Kasumi-1 (cell line): ENCODE data around the gene MCIDAS.

Experiments
- DNase-seq, 2 experiments: peaks; one replicate each; lab custom pipeline; 2025; lab: John Stamatoyannopoulos, UW

MCIDAS gene

GRCh38 chr5:55222092-55222984 lies 4.8 kb downstream of the MCIDAS start:
- DNase-seq: no peak

GRCh38 chr5:55220433-55221185 lies 6.5 kb downstream of the MCIDAS start:
- DNase-seq: no peak

- DNase-seq: no peak
Measured at GRCh38 chr5:55219770-55220169, 7.3 kb downstream of the MCIDAS start.

GRCh38 chr5:55218967-55219366 lies 8.1 kb downstream of the MCIDAS start:
- DNase-seq: no peak

GRCh38 chr5:55211184-55211874 lies 15.8 kb downstream of the MCIDAS start:
- DNase-seq: no peak

- no peak for DNase-seq
Measured at GRCh38 chr5:55205001-55205400, 22.1 kb downstream of the MCIDAS start.

GRCh38 chr5:55191165-55191564 lies 36.0 kb downstream of the MCIDAS start:
- no peak for DNase-seq

GRCh38 chr5:55188656-55189540 lies 38.2 kb downstream of the MCIDAS start:
- DNase-seq: no peak

GRCh38 chr5:55187370-55187769 lies 39.7 kb downstream of the MCIDAS start:
- peak in 1 of 2 experiments; percentile 40 for DNase-seq

GRCh38 chr5:55180016-55180415 lies 47.1 kb downstream of the MCIDAS start:
- no peak for DNase-seq

- DNase-seq: no peak
Measured at GRCh38 chr5:55177078-55177477, 50.0 kb downstream of the MCIDAS start.

GRCh38 chr5:55176176-55176818 lies 50.8 kb downstream of the MCIDAS start:
- peak; percentile 30 to 40 for DNase-seq

GRCh38 chr5:55175781-55176175 lies 51.3 kb downstream of the MCIDAS start:
- no peak for DNase-seq

- peak; percentile 26 to 33 for DNase-seq
Measured at GRCh38 chr5:55173687-55174230, 53.4 kb downstream of the MCIDAS start.

- DNase-seq: peak; percentile 47 to 52
Measured at GRCh38 chr5:55172937-55173686, 54.0 kb downstream of the MCIDAS start, which contains the start of gene CDC20B. Gene CDC20B (minus strand): TSS chr5:55173177. CDS start chr5:55173000, 177 bp downstream.

GRCh38 chr5:55172051-55172899 lies 54.8 kb downstream of the MCIDAS start:
- peak; percentile 91 for DNase-seq

GRCh38 chr5:55171471-55171870 lies 55.6 kb downstream of the MCIDAS start:
- DNase-seq: no peak
